ENCODE results near the gene ANTXR1. TPM values are rescaled to one million over a fixed set of nuclear protein-coding genes. Genes with fewer than 3 reads are reported as not detected.

ANTXR1 gene
- polyA plus RNA-seq, 1 of the 3 experiments (the other 2 are of a cell fraction) = 114 TPM

- Histone ChIP-seq H4K20me1 (ENCODE audit: insufficient read depth) (no peaks in the 10 kb centered on the region), H3K4me2 (no peak overlapping the region), H3K9me3 (no peaks in the 10 kb centered on the region), H3K4me3 (ENCODE audit: low read depth in 2 of 2, low read length in 1 of 2) (no peak overlapping the region), H3K79me2 (ENCODE audit: insufficient read depth) (peaks cover 5% of the 10 kb centered on the region; the same call in 1 of the 2 replicates), H3F3A (replicated peaks; ENCODE audit: insufficient read depth) (peaks cover 32% of the 10 kb centered on the region), H3K36me3 (replicated peaks in 1 of 2; ENCODE audit: control insufficient read depth in 1 of 2, insufficient read depth in 2 of 2, low read length in 1 of 2) (peaks cover 18 to 40% of the 10 kb centered on the region in 2 experiments), H3K9ac (no peak overlapping the region), H3K27me3 (ENCODE audit: insufficient read depth) (no peaks in the 10 kb centered on the region), H3K27ac (ENCODE audit: low read depth in 2 of 2, low read length in 1 of 2) (no peak overlapping the region), H2AFZ (ENCODE audit: low read depth) (no peak overlapping the region), H3K4me1 (ENCODE audit: control insufficient read depth in 1 of 2, insufficient read depth in 2 of 2, low read depth in 1 of 2, low read length in 1 of 2) (peaks cover 32 to 65% of the 10 kb centered on the region in 2 experiments), H3K9me2 (no peaks in the 10 kb centered on the region)
- CTCF ChIA-PET = interaction anchor here (1.3 to 1.5 kb wide), 2 partner anchors 16 to 140 kb away, joined by 3 to 5 read pairs; no protein-coding TSS in a partner anchor
- POLR2A ChIA-PET = no interaction called here
- TF ChIP-seq USF2 (IDR thresholded peaks at IDR 0.05; ENCODE audit: borderline replicate concordance, low read depth, low read length) = no peak
- TF ChIP-seq CTCF (IDR thresholded peaks at IDR 0.05) = no peak
- TF ChIP-seq YY1 (IDR thresholded peaks at IDR 0.05; ENCODE audit: low read depth) = no peak
- TF ChIP-seq SMC3 (IDR thresholded peaks at IDR 0.05; ENCODE audit: low read depth, low read length) = no peak
- no peak for TF ChIP-seq FOSL2 (IDR thresholded peaks at IDR 0.05; ENCODE audit: borderline replicate concordance, low read depth)
- no peak for TF ChIP-seq RCOR1 (IDR thresholded peaks at IDR 0.05; ENCODE audit: low read length)
- no peak for TF ChIP-seq EP300 (IDR thresholded peaks at IDR 0.05; ENCODE audit: borderline replicate concordance in 1 of 2, low read depth in 1 of 2, low read length in 1 of 2)
- TF ChIP-seq PBX3 (IDR thresholded peaks at IDR 0.05) = no peak
- no peak for TF ChIP-seq RFX5 (IDR thresholded peaks at IDR 0.05; ENCODE audit: low read length)
- no peak for TF ChIP-seq IRF3 (IDR thresholded peaks at IDR 0.05; ENCODE audit: low read depth, low read length)
- no peak for TF ChIP-seq TCF12 (IDR thresholded peaks at IDR 0.05)
- TF ChIP-seq SIN3A (IDR thresholded peaks at IDR 0.05; ENCODE audit: borderline replicate concordance, low read depth, low read length) = no peak
- no peak for TF ChIP-seq JUND (IDR thresholded peaks at IDR 0.05)
- no peak for TF ChIP-seq CHD2 (IDR thresholded peaks at IDR 0.05; ENCODE audit: low read length, partially characterized antibody)
- no peak for TF ChIP-seq NFIC (IDR thresholded peaks at IDR 0.05; ENCODE audit: borderline replicate concordance)
- DNase-seq = no peak
- 100% methylated on average over 4 of the region's 4 CpGs for WGBS (ENCODE audit: low lambda C conversion rate)
Observed at GRCh38 chr2:69167469-69167822, 154.5 kb downstream of the ANTXR1 start.

Measured in SK-N-SH (cell line).